ENCODE data around the gene SH2D3A.

SH2D3A gene

DNA sequence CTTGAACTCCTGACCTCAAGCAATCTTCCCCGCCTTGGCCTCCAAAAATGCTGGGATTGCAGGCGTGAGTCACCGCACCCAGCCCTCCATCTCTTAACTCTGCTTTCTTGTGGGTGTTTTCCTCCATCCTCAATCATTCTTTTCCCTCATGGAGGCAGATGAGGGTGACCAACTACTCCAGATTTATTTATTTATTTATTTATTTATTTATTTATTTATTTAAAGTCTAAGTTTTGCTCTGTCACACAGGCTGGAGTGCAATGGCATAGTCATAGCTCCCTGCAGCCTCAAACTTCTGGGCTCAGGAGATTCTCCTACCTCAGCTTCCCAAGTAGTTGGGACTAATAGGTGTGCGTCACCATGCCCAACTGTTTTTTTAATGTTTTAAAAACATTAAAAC lies 20.2 kb upstream of the SH2D3A start:
- TF ChIP-seq, protein P1, sequence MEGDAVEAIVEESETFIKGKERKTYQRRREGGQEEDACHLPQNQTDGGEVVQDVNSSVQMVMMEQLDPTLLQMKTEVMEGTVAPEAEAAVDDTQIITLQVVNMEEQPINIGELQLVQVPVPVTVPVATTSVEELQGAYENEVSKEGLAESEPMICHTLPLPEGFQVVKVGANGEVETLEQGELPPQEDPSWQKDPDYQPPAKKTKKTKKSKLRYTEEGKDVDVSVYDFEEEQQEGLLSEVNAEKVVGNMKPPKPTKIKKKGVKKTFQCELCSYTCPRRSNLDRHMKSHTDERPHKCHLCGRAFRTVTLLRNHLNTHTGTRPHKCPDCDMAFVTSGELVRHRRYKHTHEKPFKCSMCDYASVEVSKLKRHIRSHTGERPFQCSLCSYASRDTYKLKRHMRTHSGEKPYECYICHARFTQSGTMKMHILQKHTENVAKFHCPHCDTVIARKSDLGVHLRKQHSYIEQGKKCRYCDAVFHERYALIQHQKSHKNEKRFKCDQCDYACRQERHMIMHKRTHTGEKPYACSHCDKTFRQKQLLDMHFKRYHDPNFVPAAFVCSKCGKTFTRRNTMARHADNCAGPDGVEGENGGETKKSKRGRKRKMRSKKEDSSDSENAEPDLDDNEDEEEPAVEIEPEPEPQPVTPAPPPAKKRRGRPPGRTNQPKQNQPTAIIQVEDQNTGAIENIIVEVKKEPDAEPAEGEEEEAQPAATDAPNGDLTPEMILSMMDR (IDR thresholded peaks at IDR 0.05), result no peak

- TF ChIP-seq, protein P1 (IDR thresholded peaks at IDR 0.05), result no peak
These were observed 12.0 kb upstream of the SH2D3A start for GRCh38 chr19:6779206-6779605.

DNA sequence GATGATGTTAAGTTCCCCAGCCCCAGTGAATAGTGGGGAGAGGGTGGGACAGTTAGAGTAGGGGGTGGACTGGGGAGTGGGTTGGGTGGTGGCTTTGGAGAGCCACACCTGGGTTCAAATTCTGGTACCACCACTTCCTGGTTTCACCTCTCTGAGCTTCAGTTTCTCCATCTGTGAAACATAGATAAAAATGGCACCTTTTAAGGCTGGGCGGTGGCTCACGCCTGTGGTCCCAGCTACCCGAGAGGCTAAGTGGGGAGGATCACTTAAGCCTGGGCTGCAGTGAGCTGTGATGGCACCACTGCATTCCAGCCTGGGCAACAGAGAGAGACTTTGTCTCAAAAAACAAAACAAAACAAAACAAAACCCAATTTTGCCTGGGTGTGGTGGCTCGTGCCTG lies 11.2 kb upstream of the SH2D3A start:
- TF ChIP-seq, protein P1 (IDR thresholded peaks at IDR 0.05), result no peak

DNA sequence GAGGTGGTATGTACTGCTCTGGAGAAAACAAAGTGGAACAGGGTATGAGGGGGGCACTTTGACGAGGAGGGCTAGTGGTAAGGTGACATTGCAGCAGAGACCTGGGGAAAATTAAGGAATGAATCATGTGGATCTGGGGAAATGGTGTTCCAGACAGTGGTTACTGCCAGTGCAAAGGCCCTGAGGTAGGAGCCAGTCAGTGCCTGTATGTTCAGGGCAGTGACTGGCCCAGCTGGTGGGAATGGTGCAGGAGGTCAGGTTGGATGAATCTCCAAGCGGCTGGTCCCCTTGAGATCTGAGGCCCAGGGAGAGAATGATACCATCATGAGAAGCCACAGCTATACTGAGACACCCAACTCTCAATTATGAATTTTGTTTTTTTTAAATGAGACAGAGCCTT lies 10.2 kb upstream of the SH2D3A start:
- TF ChIP-seq, protein P1 (IDR thresholded peaks at IDR 0.05), result no peak

GRCh38 chr19:6776999-6777398 lies 9.8 kb upstream of the SH2D3A start:
- TF ChIP-seq, protein P1 (IDR thresholded peaks at IDR 0.05), result no peak

DNA sequence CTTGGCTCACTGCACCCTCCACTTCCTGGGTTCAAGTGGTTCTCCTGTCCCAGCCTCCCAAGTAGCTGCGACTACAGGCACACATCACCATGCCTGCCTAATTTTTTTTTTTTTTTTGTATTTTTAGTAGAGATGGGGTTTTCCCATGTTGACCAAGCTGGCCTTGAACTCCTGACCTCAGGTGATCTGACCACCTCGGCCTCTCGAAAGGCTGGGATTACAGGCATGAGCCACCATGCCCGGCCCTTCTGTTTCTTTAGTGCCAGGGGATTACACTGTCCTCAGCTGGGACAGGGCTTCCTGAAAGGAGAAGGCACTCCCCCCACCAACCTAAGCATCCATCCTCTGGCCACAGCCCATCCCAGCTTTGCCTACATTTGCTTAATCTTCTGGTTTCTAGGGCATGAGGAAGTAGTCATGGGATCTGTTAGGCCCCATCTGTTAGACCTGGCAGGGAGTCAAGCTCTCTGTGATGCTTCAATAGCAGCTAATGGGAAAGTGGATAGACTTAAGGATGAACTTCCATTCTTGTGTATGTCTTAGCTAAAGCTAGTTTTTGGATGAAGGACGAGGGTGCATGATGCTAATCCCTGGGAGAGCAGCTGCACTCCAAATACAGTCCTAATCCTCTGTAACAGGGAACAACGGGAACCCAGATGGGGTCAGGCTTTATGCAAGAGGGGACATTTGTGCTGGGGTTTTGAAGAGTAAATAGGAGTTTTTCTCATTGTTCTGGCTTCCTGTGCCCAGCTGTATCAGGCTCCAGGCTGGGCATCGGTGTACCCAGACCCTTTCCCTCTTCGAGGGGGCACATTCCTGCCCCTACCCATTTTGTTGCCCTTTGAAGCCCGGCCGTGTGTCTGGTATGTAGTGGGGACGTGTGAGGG lies 7.8 kb upstream of the SH2D3A start:
- TF ChIP-seq, protein P1 (IDR thresholded peaks at IDR 0.05), result no peak

DNA sequence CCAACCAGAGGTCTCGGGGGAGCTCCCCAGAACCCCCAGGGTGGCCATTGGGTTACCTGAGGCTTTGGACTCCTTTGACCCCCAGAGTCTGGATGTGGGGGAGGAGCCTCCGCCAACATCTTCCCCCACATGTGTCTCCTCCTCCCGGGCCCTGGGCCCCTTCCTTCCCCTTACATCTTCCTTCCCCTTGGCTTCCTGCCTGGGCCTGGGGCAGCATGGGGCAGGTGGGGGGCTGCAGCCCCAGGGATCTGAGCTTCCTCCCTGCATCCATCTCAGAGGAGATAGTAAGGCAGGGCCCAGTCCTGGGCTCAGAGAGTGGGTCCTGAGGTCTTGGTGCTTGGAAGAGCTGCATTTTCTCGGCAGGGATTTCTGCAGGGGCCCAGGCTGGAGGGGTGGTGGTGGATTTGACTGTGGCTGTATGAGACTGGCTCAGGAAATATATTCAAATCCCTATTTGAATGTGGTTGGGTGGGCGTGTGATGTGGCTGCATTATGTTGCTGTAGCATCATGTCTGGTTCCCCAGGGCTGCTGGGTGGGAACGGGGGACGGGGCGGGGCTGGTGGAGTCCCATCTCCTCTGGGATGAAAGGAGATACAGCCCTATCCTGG lies 6.2 kb upstream of the SH2D3A start:
- TF ChIP-seq, protein P1 (IDR thresholded peaks at IDR 0.05), result no peak
